GM23248 (cell line): ENCODE results near the gene SIRT4.

Experiments
- EZH2 ChIP-seq: fragments of 200-600 bp; sonication (generic); IDR thresholded peaks from 2 replicates; pipeline ENCODE4 v1.6.1; 2018; ENCODE audit warnings: antibody characterized with exemption, mild to moderate bottlenecking; ENCODE audit not compliant: insufficient read depth, poor library complexity, severe bottlenecking
- EZH2phosphoT487 ChIP-seq: fragments of 200-600 bp; sonication (generic); IDR thresholded peaks from 2 replicates; pipeline ENCODE4 v1.6.1; 2018; ENCODE audit warnings: antibody characterized with exemption, moderate library complexity, mild to moderate bottlenecking, low read depth; ENCODE audit not compliant: insufficient read depth

- no peak for TF ChIP-seq EZH2
- TF ChIP-seq EZH2phosphoT487: no peak
Measured at GRCh38 chr12:120316798-120317223, 14.7 kb downstream of the SIRT4 start.
